Upper lobe of left lung (tissue), 6 donors: ENCODE data around the gene ENGASE. TPM values are rescaled to one million over a fixed set of nuclear protein-coding genes. Genes with fewer than 3 reads are reported as not detected.

Source experiments
- ATAC-seq, 2 donors: fragments of 200-7000 bp; cut with Tn5 transposase; one replicate each; pipeline ENCODE4 v1.9.1; 2022; ENCODE audit warnings: mild to moderate bottlenecking in 2 of 2, moderate library complexity in 2 of 2; ENCODE audit not compliant: low FRiP score in 2 of 2
- DNase-seq, 2 donors: peaks; one replicate each; pipeline ENCODE4 v3.0.0-alpha.2; 2019 to 2020
- H3K27ac ChIP-seq, 4 donors: fragments of 200-600 bp; sonication (generic); one replicate each; pipeline ENCODE4 v1.5.1; 2016 to 2019
- H3K27me3 ChIP-seq, 4 donors: fragments of 200-600 bp; sonication (generic); one replicate each; pipeline ENCODE4 v1.5.1; 2017 to 2019
- H3K36me3 ChIP-seq, 4 donors: fragments of 200-600 bp; sonication (generic); one replicate each; pipeline ENCODE4 v1.5.1; 2016 to 2019
- H3K4me1 ChIP-seq, 4 donors: fragments of 200-600 bp; sonication (generic); one replicate each; pipeline ENCODE4 v1.5.1; 2018 to 2019
- H3K4me3 ChIP-seq, 4 donors: fragments of 200-600 bp; sonication (generic); one replicate each; pipeline ENCODE4 v1.5.1; 2017 to 2019; ENCODE audit warnings: mild to moderate bottlenecking in 2 of 4, moderate library complexity in 1 of 4
- H3K9me3 ChIP-seq, 4 donors: fragments of 200-600 bp; sonication (generic); one replicate each; pipeline ENCODE4 v1.5.1; 2018 to 2019
- CTCF ChIP-seq, 6 experiments: fragments of 450-650 bp in 4 of 6; fragments of 200-600 bp in 2 of 6; sonication (generic) in 2 of 6; IDR thresholded peaks; one replicate each; pipeline ENCODE4 v1.5.1; 2016 to 2019; ENCODE audit warnings: antibody characterized with exemption in 6 of 6
- EP300 ChIP-seq, 4 donors: sonication (generic); formaldehyde crosslinking; IDR thresholded peaks; one replicate each; pipeline ENCODE4 v1.5.1; 2017; ENCODE audit warnings: antibody characterized with exemption in 4 of 4, control low read depth in 2 of 4
- POLR2A ChIP-seq, 4 donors: fragments of 450-650 bp; IDR thresholded peaks; one replicate each; pipeline ENCODE4 v1.5.1; 2016 to 2017; ENCODE audit warnings: antibody characterized with exemption in 4 of 4, mild to moderate bottlenecking in 2 of 4
- POLR2AphosphoS5 ChIP-seq, 2 donors: sonication (generic); formaldehyde crosslinking; IDR thresholded peaks; one replicate each; pipeline ENCODE4 v1.5.1; 2017; ENCODE audit warnings: antibody characterized with exemption in 2 of 2
- WGBS, 2 donors: methylation state at CpG; one replicate each; pipeline ENCODE4 v1.1.5; 2017 to 2018; 5-methylcytosine and 5-hydroxymethylcytosine counted together
- total RNA-seq, 6 donors: library from RNA; depleted of rRNA in 4 of 6; stranded (reverse); fragments of >200 nt in 4 of 6; gene quantifications; one replicate each; pipeline versions ENCODE4 v1.1.0 to v1.2.1, GENCODE V29; 2016 to 2021
- donor health status: DM: no; HTN: no; CAD: no; lungs with moderate emphysema.
- donor health status: DM: no; HTN: yes; CAD: no; lungs with severe emphysema.

ENGASE gene
- total RNA-seq, 6 donors from 2014 or later, result 17.2 to 320 (median 55.9) TPM

- Histone ChIP-seq H3K36me3 (peaks cover 0 to 27% (median 2%) of the 10 kb centered on the region in 4 donors), H3K4me3 (no peak overlapping the region), H3K27me3 (no peaks in the 10 kb centered on the region), H3K4me1 (peaks cover 0 to 9% (median 0%) of the 10 kb centered on the region in 4 donors), H3K9me3 (peaks cover 0 to 7% (median 0%) of the 10 kb centered on the region in 4 donors), H3K27ac (no peak overlapping the region)
- DNase-seq, result peak in 1 of 2 donors; percentile 70
- no peak for TF ChIP-seq CTCF (IDR thresholded peaks at IDR 0.05)
- TF ChIP-seq POLR2A (IDR thresholded peaks at IDR 0.05), result no peak
- no peak for TF ChIP-seq POLR2AphosphoS5 (IDR thresholded peaks at IDR 0.05)
- TF ChIP-seq EP300 (IDR thresholded peaks at IDR 0.05), result no peak
- 81 to 92% methylated on average over 6 to 11 of the region's 11 CpGs for WGBS, 2 donors
- ATAC-seq, result no peak
Observed at GRCh38 chr17:79049821-79050220, 24.8 kb upstream of the ENGASE start.

GRCh38 chr17:79050551-79050950 lies 24.1 kb upstream of the ENGASE start:
- H3K36me3 ChIP-seq, result peaks cover 0 to 27% (median 2%) of the 10 kb centered on the region in 4 donors
- no peak overlapping the region for H3K4me3 ChIP-seq
- H3K4me1 ChIP-seq, result peaks cover 0 to 9% (median 0%) of the 10 kb centered on the region in 4 donors
- no peak for DNase-seq
- 90 to 100% methylated on average over 4 to 6 of the region's 6 CpGs for WGBS, 2 donors
- H3K27me3 ChIP-seq, result no peaks in the 10 kb centered on the region
- no peak overlapping the region for H3K27ac ChIP-seq
- ATAC-seq, result no peak
- TF ChIP-seq EP300 (IDR thresholded peaks at IDR 0.05) (no peak), POLR2A (IDR thresholded peaks at IDR 0.05) (no peak), CTCF (IDR thresholded peaks at IDR 0.05) (no peak)
- H3K9me3 ChIP-seq, result peaks cover 0 to 7% (median 0%) of the 10 kb centered on the region in 4 donors

GRCh38 chr17:79051306-79051705 lies 23.3 kb upstream of the ENGASE start:
- DNase-seq (no peak), ATAC-seq (no peak)
- no peak for TF ChIP-seq POLR2AphosphoS5 (IDR thresholded peaks at IDR 0.05)
- no peak for TF ChIP-seq EP300 (IDR thresholded peaks at IDR 0.05)
- no peak for TF ChIP-seq POLR2A (IDR thresholded peaks at IDR 0.05)
- TF ChIP-seq CTCF (IDR thresholded peaks at IDR 0.05), result no peak
- H3K9me3 ChIP-seq, result peaks cover 0 to 7% (median 0%) of the 10 kb centered on the region in 4 donors
- 91 to 93% methylated on average over 5 to 6 of the region's 6 CpGs for WGBS, 2 donors
- H3K27me3 ChIP-seq, result no peaks in the 10 kb centered on the region
- H3K4me1 ChIP-seq, result peaks cover 0 to 3% (median 0%) of the 10 kb centered on the region in 4 donors
- H3K4me3 ChIP-seq, result no peak overlapping the region
- peaks cover 0 to 27% (median 2%) of the 10 kb centered on the region in 4 donors for H3K36me3 ChIP-seq
- H3K27ac ChIP-seq, result no peak overlapping the region

GRCh38 chr17:79052131-79052530 lies 22.5 kb upstream of the ENGASE start:
- WGBS, 2 donors, result 74 to 89% methylated on average over 1 of the region's 1 CpG

More at GRCh38 chr17:79052131-79052530, 22.5 kb upstream of the ENGASE start:
- H3K27ac ChIP-seq, result no peak overlapping the region
- no peak overlapping the region for H3K4me3 ChIP-seq
- no peak for DNase-seq
- peaks cover 0 to 27% (median 2%) of the 10 kb centered on the region in 4 donors for H3K36me3 ChIP-seq
- no peak for ATAC-seq
- no peaks in the 10 kb centered on the region for H3K4me1 ChIP-seq
- H3K27me3 ChIP-seq, result no peaks in the 10 kb centered on the region
- no peak for TF ChIP-seq POLR2A (IDR thresholded peaks at IDR 0.05)
- no peak for TF ChIP-seq POLR2AphosphoS5 (IDR thresholded peaks at IDR 0.05)
- TF ChIP-seq EP300 (IDR thresholded peaks at IDR 0.05), result no peak
- TF ChIP-seq CTCF (IDR thresholded peaks at IDR 0.05), result no peak
- peaks cover 0 to 7% (median 0%) of the 10 kb centered on the region in 4 donors for H3K9me3 ChIP-seq
